Measurements from ENCODE around the gene SMTN.

The SMTN gene

GRCh38 chr22:31080848-31081649, at the start of gene SMTN:
TSS of gene SMTN (plus strand) at chr22:31081318. CDS start at chr22:31083259, 1,941 bp downstream.
- peak; percentile 83 to 96 for DNase-seq (ENCODE audit: low spot score in 2 of 2)
- Histone ChIP-seq H3K4me1 (peaks cover 22% of the 10 kb centered on the region), H3K27me3 (ENCODE audit: low read depth) (no peaks in the 10 kb centered on the region), H3K36me3 (replicated peaks) (no peaks in the 10 kb centered on the region; the same call in 1 of the 2 replicates), H3K9me3 (no peaks in the 10 kb centered on the region), H3K4me3 (peak within 1 kb of the TSS; percentile 59)
- in situ Hi-C loops (cut with MboI; ENCODE audit: low sequenced_read_pairs): loop anchor here (10.0 kb wide), 1 partner anchor 136 kb away; no protein-coding TSS in a partner anchor

GRCh38 chr22:31036671-31037550, 44.2 kb upstream of the SMTN start:
- no peak for DNase-seq (ENCODE audit: low spot score in 2 of 2)
- Histone ChIP-seq H3K4me3 (no peak overlapping the region), H3K4me1 (no peaks in the 10 kb centered on the region), H3K36me3 (replicated peaks) (no peaks in the 10 kb centered on the region), H3K9me3 (no peaks in the 10 kb centered on the region), H3K27me3 (ENCODE audit: low read depth) (no peaks in the 10 kb centered on the region)
- in situ Hi-C loops (cut with MboI; ENCODE audit: low sequenced_read_pairs): no loop called here

GRCh38 chr22:31038686-31039085, 42.4 kb upstream of the SMTN start:
- Histone ChIP-seq H3K9me3 (no peaks in the 10 kb centered on the region), H3K27me3 (ENCODE audit: low read depth) (no peaks in the 10 kb centered on the region), H3K4me1 (no peaks in the 10 kb centered on the region), H3K36me3 (replicated peaks) (no peaks in the 10 kb centered on the region), H3K4me3 (no peak overlapping the region)
- no peak for DNase-seq (ENCODE audit: low spot score in 2 of 2)
- in situ Hi-C loops (cut with MboI; ENCODE audit: low sequenced_read_pairs): no loop called here

- no peak for DNase-seq (ENCODE audit: low spot score in 2 of 2)
- no peaks in the 10 kb centered on the region for H3K27me3 ChIP-seq (ENCODE audit: low read depth)
- H3K4me1 ChIP-seq: no peaks in the 10 kb centered on the region
- no peaks in the 10 kb centered on the region for H3K9me3 ChIP-seq
- no peak overlapping the region for H3K4me3 ChIP-seq
- in situ Hi-C loops (cut with MboI; ENCODE audit: low sequenced_read_pairs): no loop called here
- no peaks in the 10 kb centered on the region for H3K36me3 ChIP-seq (replicated peaks)
Observed at GRCh38 chr22:31039393-31039792, 41.7 kb upstream of the SMTN start.

- no peaks in the 10 kb centered on the region for H3K4me1 ChIP-seq
- in situ Hi-C loops (cut with MboI; ENCODE audit: low sequenced_read_pairs): no loop called here
Observed at GRCh38 chr22:31040542-31041398, 40.3 kb upstream of the SMTN start.

GRCh38 chr22:31044262-31044861, 36.8 kb upstream of the SMTN start:
- H3K4me1 ChIP-seq: no peaks in the 10 kb centered on the region
- H3K36me3 ChIP-seq (replicated peaks): no peaks in the 10 kb centered on the region
- no peaks in the 10 kb centered on the region for H3K9me3 ChIP-seq
- in situ Hi-C loops (cut with MboI; ENCODE audit: low sequenced_read_pairs): no loop called here
- no peak overlapping the region for H3K4me3 ChIP-seq
- DNase-seq (ENCODE audit: low spot score in 2 of 2): no peak
- H3K27me3 ChIP-seq (ENCODE audit: low read depth): no peaks in the 10 kb centered on the region

More at GRCh38 chr22:31040542-31041398, 40.3 kb upstream of the SMTN start:
- no peak for DNase-seq (ENCODE audit: low spot score in 2 of 2)
- Histone ChIP-seq H3K27me3 (ENCODE audit: low read depth) (no peaks in the 10 kb centered on the region), H3K36me3 (replicated peaks) (no peaks in the 10 kb centered on the region), H3K4me3 (no peak overlapping the region), H3K9me3 (no peaks in the 10 kb centered on the region)

- Histone ChIP-seq H3K4me3 (no peak overlapping the region), H3K4me1 (no peaks in the 10 kb centered on the region), H3K27me3 (ENCODE audit: low read depth) (no peaks in the 10 kb centered on the region), H3K36me3 (replicated peaks) (no peaks in the 10 kb centered on the region), H3K9me3 (no peaks in the 10 kb centered on the region)
- in situ Hi-C loops (cut with MboI; ENCODE audit: low sequenced_read_pairs): no loop called here
- no peak for DNase-seq (ENCODE audit: low spot score in 2 of 2)
Observed at GRCh38 chr22:31045900-31046538, 35.1 kb upstream of the SMTN start.

- no peaks in the 10 kb centered on the region for H3K27me3 ChIP-seq (ENCODE audit: low read depth)
- in situ Hi-C loops (cut with MboI; ENCODE audit: low sequenced_read_pairs): no loop called here
- no peak for DNase-seq (ENCODE audit: low spot score in 2 of 2)
Observed at GRCh38 chr22:31046539-31047226, 34.4 kb upstream of the SMTN start.

GRCh38 chr22:31048570-31048969, 32.5 kb upstream of the SMTN start:
- no peaks in the 10 kb centered on the region for H3K9me3 ChIP-seq
- H3K36me3 ChIP-seq (replicated peaks): no peaks in the 10 kb centered on the region
- no peak for DNase-seq (ENCODE audit: low spot score in 2 of 2)

More at GRCh38 chr22:31046539-31047226, 34.4 kb upstream of the SMTN start:
- Histone ChIP-seq H3K4me3 (no peak overlapping the region), H3K9me3 (no peaks in the 10 kb centered on the region), H3K4me1 (no peaks in the 10 kb centered on the region), H3K36me3 (replicated peaks) (no peaks in the 10 kb centered on the region)

GRCh38 chr22:31049815-31050420, 31.2 kb upstream of the SMTN start:
- Histone ChIP-seq H3K27me3 (ENCODE audit: low read depth) (no peaks in the 10 kb centered on the region), H3K9me3 (no peaks in the 10 kb centered on the region), H3K4me1 (no peaks in the 10 kb centered on the region), H3K36me3 (replicated peaks) (no peaks in the 10 kb centered on the region), H3K4me3 (no peak overlapping the region)
- in situ Hi-C loops (cut with MboI; ENCODE audit: low sequenced_read_pairs): no loop called here
- no peak for DNase-seq (ENCODE audit: low spot score in 2 of 2)

More at GRCh38 chr22:31048570-31048969, 32.5 kb upstream of the SMTN start:
- no peaks in the 10 kb centered on the region for H3K27me3 ChIP-seq (ENCODE audit: low read depth)
- no peaks in the 10 kb centered on the region for H3K4me1 ChIP-seq
- in situ Hi-C loops (cut with MboI; ENCODE audit: low sequenced_read_pairs): no loop called here
- H3K4me3 ChIP-seq: no peak overlapping the region

GRCh38 chr22:31055117-31055634, 25.9 kb upstream of the SMTN start:
- H3K36me3 ChIP-seq (replicated peaks): no peaks in the 10 kb centered on the region
- no peak overlapping the region for H3K4me3 ChIP-seq
- no peaks in the 10 kb centered on the region for H3K4me1 ChIP-seq
- H3K9me3 ChIP-seq: no peaks in the 10 kb centered on the region
- DNase-seq (ENCODE audit: low spot score in 2 of 2): no peak
- no peaks in the 10 kb centered on the region for H3K27me3 ChIP-seq (ENCODE audit: low read depth)
- in situ Hi-C loops (cut with MboI; ENCODE audit: low sequenced_read_pairs): no loop called here
